ENCODE measurements around the gene ABCB11. TPM values are rescaled to one million over a fixed set of nuclear protein-coding genes. Genes with fewer than 3 reads are reported as not detected.

The ABCB11 gene
- polyA plus RNA-seq, 1 of the 3 experiments (the other 2 are of a cell fraction) = not detected

DNA sequence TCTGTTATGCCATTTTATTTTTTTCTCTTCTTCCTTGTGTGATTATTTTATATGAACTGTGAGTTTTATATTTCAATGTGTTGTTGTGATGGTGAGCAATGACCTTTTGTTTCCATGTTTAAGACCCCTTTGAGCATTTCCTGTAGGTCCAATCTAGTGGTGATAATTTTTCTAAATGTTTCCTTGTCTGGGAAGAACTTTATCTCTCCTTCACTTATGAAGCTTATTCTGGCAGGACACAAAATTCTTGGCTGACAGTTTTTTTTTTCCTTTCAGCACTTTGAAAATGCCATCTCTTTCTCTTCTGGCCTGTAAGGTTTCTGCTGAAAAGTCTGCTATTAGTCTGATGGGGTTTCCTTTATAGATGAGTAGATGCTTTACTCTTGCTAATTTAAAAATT lies 76.9 kb downstream of the ABCB11 start:
- Histone ChIP-seq H3K9me2 (no peaks in the 10 kb centered on the region), H3K9ac (no peak overlapping the region), H2AFZ (ENCODE audit: low read depth) (no peak overlapping the region), H4K20me1 (ENCODE audit: insufficient read depth) (no peaks in the 10 kb centered on the region), H3K36me3 (replicated peaks in 1 of 2; ENCODE audit: control insufficient read depth in 1 of 2, insufficient read depth in 2 of 2, low read length in 1 of 2) (no peaks in the 10 kb centered on the region), H3K27me3 (ENCODE audit: insufficient read depth) (no peaks in the 10 kb centered on the region), H3K79me2 (ENCODE audit: insufficient read depth) (no peaks in the 10 kb centered on the region), H3F3A (replicated peaks; ENCODE audit: insufficient read depth) (no peaks in the 10 kb centered on the region), H3K4me2 (no peak overlapping the region), H3K4me1 (ENCODE audit: control insufficient read depth in 1 of 2, insufficient read depth in 2 of 2, low read depth in 1 of 2, low read length in 1 of 2) (no peaks in the 10 kb centered on the region), H3K4me3 (ENCODE audit: low read depth in 2 of 2, low read length in 1 of 2) (no peak overlapping the region), H3K27ac (ENCODE audit: low read depth in 2 of 2, low read length in 1 of 2) (no peak overlapping the region), H3K9me3 (no peaks in the 10 kb centered on the region)
- ChIA-PET POLR2A (no interaction called here), CTCF (interaction anchor here (1.0 kb wide), 1 partner anchor 178 kb away, joined by 3 read pairs; no protein-coding TSS in a partner anchor)
- TF ChIP-seq RFX5 (IDR thresholded peaks at IDR 0.05; ENCODE audit: low read length) (no peak), FOSL2 (IDR thresholded peaks at IDR 0.05; ENCODE audit: borderline replicate concordance, low read depth) (no peak), ELF1 (IDR thresholded peaks at IDR 0.05) (no peak), TAF1 (IDR thresholded peaks at IDR 0.05; ENCODE audit: borderline replicate concordance, low read depth, low read length) (no peak), SMC3 (IDR thresholded peaks at IDR 0.05; ENCODE audit: low read depth, low read length) (no peak)
- TF ChIP-seq, protein P1, sequence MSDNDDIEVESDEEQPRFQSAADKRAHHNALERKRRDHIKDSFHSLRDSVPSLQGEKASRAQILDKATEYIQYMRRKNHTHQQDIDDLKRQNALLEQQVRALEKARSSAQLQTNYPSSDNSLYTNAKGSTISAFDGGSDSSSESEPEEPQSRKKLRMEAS (IDR thresholded peaks at IDR 0.05; ENCODE audit: low read depth) = no peak
- no peak for DNase-seq

DNA sequence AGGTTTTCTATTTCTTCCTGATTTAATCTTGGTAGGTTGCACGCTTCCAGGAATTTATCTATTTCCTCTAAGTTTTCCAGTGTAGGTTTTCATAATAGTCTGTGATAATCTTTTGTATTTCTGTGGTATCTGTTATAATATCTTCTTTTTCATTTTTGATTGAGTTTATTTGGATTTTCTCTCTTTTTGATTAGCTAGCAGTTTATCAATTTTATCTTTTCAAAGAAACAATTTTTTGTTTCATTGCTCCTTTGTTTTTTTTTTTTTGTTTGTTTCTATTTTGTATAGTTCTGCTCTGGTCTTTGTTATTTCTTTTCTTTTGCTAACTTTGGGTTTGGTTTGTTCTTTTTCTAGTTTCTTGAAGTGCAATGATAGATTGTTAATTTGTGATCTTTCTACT lies 78.7 kb downstream of the ABCB11 start:
- Histone ChIP-seq H3K9me3 (no peaks in the 10 kb centered on the region), H3K4me1 (ENCODE audit: control insufficient read depth in 1 of 2, insufficient read depth in 2 of 2, low read depth in 1 of 2, low read length in 1 of 2) (no peaks in the 10 kb centered on the region), H3K4me3 (ENCODE audit: low read depth in 2 of 2, low read length in 1 of 2) (no peak overlapping the region), H3K27ac (ENCODE audit: low read depth in 2 of 2, low read length in 1 of 2) (no peak overlapping the region), H3K36me3 (replicated peaks in 1 of 2; ENCODE audit: control insufficient read depth in 1 of 2, insufficient read depth in 2 of 2, low read length in 1 of 2) (no peaks in the 10 kb centered on the region), H3K9ac (no peak overlapping the region), H4K20me1 (ENCODE audit: insufficient read depth) (no peaks in the 10 kb centered on the region), H3K79me2 (ENCODE audit: insufficient read depth) (no peaks in the 10 kb centered on the region), H3K27me3 (ENCODE audit: insufficient read depth) (no peaks in the 10 kb centered on the region), H3F3A (replicated peaks; ENCODE audit: insufficient read depth) (peaks cover 3% of the 10 kb centered on the region), H2AFZ (ENCODE audit: low read depth) (no peak overlapping the region), H3K4me2 (no peak overlapping the region), H3K9me2 (no peaks in the 10 kb centered on the region)
- 12% methylated on average over 1 of the region's 1 CpG for WGBS (ENCODE audit: low lambda C conversion rate)
- TF ChIP-seq FOSL2 (IDR thresholded peaks at IDR 0.05; ENCODE audit: borderline replicate concordance, low read depth) (no peak), TEAD4 (IDR thresholded peaks at IDR 0.05; ENCODE audit: borderline replicate concordance, insufficient read depth) (no peak), ELF1 (IDR thresholded peaks at IDR 0.05) (no peak), EP300 (IDR thresholded peaks at IDR 0.05; ENCODE audit: borderline replicate concordance in 1 of 2, low read depth in 1 of 2, low read length in 1 of 2) (no peak), RAD21 (IDR thresholded peaks at IDR 0.05; ENCODE audit: low read length) (no peak), RXRA (IDR thresholded peaks at IDR 0.05; ENCODE audit: borderline replicate concordance, low read depth) (no peak), CHD2 (IDR thresholded peaks at IDR 0.05; ENCODE audit: low read length, partially characterized antibody) (no peak), TAF1 (IDR thresholded peaks at IDR 0.05; ENCODE audit: borderline replicate concordance, low read depth, low read length) (no peak), SMC3 (IDR thresholded peaks at IDR 0.05; ENCODE audit: low read depth, low read length) (no peak), RFX5 (IDR thresholded peaks at IDR 0.05; ENCODE audit: low read length) (no peak), FOXM1 (IDR thresholded peaks at IDR 0.05; ENCODE audit: low read depth) (no peak)
- TF ChIP-seq, protein P2, sequence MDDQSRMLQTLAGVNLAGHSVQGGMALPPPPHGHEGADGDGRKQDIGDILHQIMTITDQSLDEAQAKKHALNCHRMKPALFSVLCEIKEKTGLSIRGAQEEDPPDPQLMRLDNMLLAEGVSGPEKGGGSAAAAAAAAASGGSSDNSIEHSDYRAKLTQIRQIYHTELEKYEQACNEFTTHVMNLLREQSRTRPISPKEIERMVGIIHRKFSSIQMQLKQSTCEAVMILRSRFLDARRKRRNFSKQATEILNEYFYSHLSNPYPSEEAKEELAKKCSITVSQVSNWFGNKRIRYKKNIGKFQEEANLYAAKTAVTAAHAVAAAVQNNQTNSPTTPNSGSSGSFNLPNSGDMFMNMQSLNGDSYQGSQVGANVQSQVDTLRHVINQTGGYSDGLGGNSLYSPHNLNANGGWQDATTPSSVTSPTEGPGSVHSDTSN (IDR thresholded peaks at IDR 0.05) = no peak
- TF ChIP-seq, protein P3, sequence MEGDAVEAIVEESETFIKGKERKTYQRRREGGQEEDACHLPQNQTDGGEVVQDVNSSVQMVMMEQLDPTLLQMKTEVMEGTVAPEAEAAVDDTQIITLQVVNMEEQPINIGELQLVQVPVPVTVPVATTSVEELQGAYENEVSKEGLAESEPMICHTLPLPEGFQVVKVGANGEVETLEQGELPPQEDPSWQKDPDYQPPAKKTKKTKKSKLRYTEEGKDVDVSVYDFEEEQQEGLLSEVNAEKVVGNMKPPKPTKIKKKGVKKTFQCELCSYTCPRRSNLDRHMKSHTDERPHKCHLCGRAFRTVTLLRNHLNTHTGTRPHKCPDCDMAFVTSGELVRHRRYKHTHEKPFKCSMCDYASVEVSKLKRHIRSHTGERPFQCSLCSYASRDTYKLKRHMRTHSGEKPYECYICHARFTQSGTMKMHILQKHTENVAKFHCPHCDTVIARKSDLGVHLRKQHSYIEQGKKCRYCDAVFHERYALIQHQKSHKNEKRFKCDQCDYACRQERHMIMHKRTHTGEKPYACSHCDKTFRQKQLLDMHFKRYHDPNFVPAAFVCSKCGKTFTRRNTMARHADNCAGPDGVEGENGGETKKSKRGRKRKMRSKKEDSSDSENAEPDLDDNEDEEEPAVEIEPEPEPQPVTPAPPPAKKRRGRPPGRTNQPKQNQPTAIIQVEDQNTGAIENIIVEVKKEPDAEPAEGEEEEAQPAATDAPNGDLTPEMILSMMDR (IDR thresholded peaks at IDR 0.05) = no peak
- TF ChIP-seq, protein P1 (IDR thresholded peaks at IDR 0.05; ENCODE audit: low read depth) = no peak
- TF ChIP-seq, protein P4, sequence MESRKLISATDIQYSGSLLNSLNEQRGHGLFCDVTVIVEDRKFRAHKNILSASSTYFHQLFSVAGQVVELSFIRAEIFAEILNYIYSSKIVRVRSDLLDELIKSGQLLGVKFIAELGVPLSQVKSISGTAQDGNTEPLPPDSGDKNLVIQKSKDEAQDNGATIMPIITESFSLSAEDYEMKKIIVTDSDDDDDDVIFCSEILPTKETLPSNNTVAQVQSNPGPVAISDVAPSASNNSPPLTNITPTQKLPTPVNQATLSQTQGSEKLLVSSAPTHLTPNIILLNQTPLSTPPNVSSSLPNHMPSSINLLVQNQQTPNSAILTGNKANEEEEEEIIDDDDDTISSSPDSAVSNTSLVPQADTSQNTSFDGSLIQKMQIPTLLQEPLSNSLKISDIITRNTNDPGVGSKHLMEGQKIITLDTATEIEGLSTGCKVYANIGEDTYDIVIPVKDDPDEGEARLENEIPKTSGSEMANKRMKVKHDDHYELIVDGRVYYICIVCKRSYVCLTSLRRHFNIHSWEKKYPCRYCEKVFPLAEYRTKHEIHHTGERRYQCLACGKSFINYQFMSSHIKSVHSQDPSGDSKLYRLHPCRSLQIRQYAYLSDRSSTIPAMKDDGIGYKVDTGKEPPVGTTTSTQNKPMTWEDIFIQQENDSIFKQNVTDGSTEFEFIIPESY (IDR thresholded peaks at IDR 0.05; ENCODE audit: borderline replicate concordance, low read depth) = no peak
- ChIA-PET CTCF (interaction anchor here (1.3 kb wide), 1 partner anchor 189 kb away, joined by 4 read pairs; no protein-coding TSS in a partner anchor), POLR2A (no interaction called here)
- no peak for DNase-seq

All from SK-N-SH (cell line).